GM12878 (cell line): Measurements from ENCODE around the gene PCBP1. TPM values are rescaled to one million over a fixed set of nuclear protein-coding genes. Genes with fewer than 3 reads are reported as not detected.

Experiments used
- ATAC-seq: fragments of 200-7000 bp; cut with Tn5 transposase; 3 replicates; pipeline ENCODE4 v1.9.1; 2020; ENCODE audit warnings: mild to moderate bottlenecking, moderate library complexity
- Bru-seq: library from RNA; stranded (reverse); fragments of 400-500 nt; gene quantifications from one replicate; lab custom pipeline; 2021; lab: Mats Ljungman, UMichigan
- BruChase-seq, 2 experiments: library from RNA; stranded (reverse); fragments of 400-500 nt; gene quantifications; one replicate each; lab custom pipeline; 2021; lab: Mats Ljungman, UMichigan
- BruUV-seq: library from RNA; stranded (reverse); fragments of 400-500 nt; replicated peaks from 2 replicates; lab custom pipeline; 2021; lab: Mats Ljungman, UMichigan
- CTCF ChIA-PET: fragments of 300-600 bp; sonication (Branson Sonifier 250); formaldehyde crosslinking; extraction: SDS; loops from one replicate; lab custom pipeline; 2021; ENCODE audit warnings: inconsistent platforms; lab: Yijun Ruan, JAX
- POLR2A ChIA-PET: fragments of 350-600 bp; formaldehyde crosslinking; extraction: SDS; loops from one replicate; lab custom pipeline; 2021; ENCODE audit warnings: inconsistent platforms; lab: Charles Lee
- RAD21 ChIA-PET: fragments of 300-600 bp; sonication (Branson Sonifier 250); formaldehyde crosslinking; loops from one replicate; lab custom pipeline; 2023; ENCODE audit warnings: antibody characterized with exemption; ENCODE audit not compliant: unreplicated experiment; lab: Charles Lee
- SMC1A ChIA-PET: fragments of 300-600 bp; sonication (Branson Sonifier 250); formaldehyde crosslinking; loops from one replicate; lab custom pipeline; 2023; ENCODE audit not compliant: unreplicated experiment, uncharacterized antibody; lab: Charles Lee
- DNase-seq: peaks from one replicate; pipeline ENCODE4 v3.0.0-alpha.2; 2011; ENCODE audit warnings: low read depth, low spot score
- FAIRE-seq: peaks from 3 replicates; lab custom pipeline; 2011; peaks lifted over from hg19 to GRCh38; lab: Jason Lieb, UNC
- H2AFZ ChIP-seq: 2 replicates; pipeline ENCODE4 v1.6.0; 2011; ENCODE audit warnings: low read depth, low read length, control low read depth; ENCODE audit not compliant: control insufficient read depth
- H3K27ac ChIP-seq: 2 replicates; pipeline ENCODE4 v1.5.1; 2011; ENCODE audit warnings: control low read depth; ENCODE audit not compliant: control insufficient read depth, insufficient read depth
- H3K27me3 ChIP-seq, 2 experiments: replicated peaks in 1 of 2; 2 replicates each; pipeline versions ENCODE4 v1.6.0 to v1.6.1; 2011; ENCODE audit warnings: low read length in 1 of 2; ENCODE audit not compliant: control insufficient read depth in 2 of 2, insufficient read depth in 2 of 2
- H3K36me3 ChIP-seq, 2 experiments: 2 replicates each; pipeline ENCODE4 v1.5.1; 2011; ENCODE audit warnings: low read length in 1 of 2; ENCODE audit not compliant: control insufficient read depth in 2 of 2, insufficient read depth in 2 of 2
- H3K4me1 ChIP-seq: 2 replicates; pipeline ENCODE4 v1.6.1; 2011; ENCODE audit warnings: mild to moderate bottlenecking, low read length, moderate library complexity, mixed read lengths; ENCODE audit not compliant: control insufficient read depth, insufficient read depth
- H3K4me2 ChIP-seq: 2 replicates; pipeline ENCODE4 v1.6.0; 2011; ENCODE audit warnings: control low read depth; ENCODE audit not compliant: control insufficient read depth, insufficient read depth
- H3K4me3 ChIP-seq: fragments of 200-600 bp; sonication (generic); 2 replicates; pipeline ENCODE4 v1.5.1; 2016
- H3K79me2 ChIP-seq: 2 replicates; pipeline ENCODE4 v1.6.0; 2011; ENCODE audit warnings: low read length; ENCODE audit not compliant: control insufficient read depth, insufficient read depth
- H3K9ac ChIP-seq: 2 replicates; pipeline ENCODE4 v1.8.0; 2011; ENCODE audit warnings: low read length, control low read depth, mixed read lengths; ENCODE audit not compliant: control insufficient read depth, insufficient read depth
- H3K9me3 ChIP-seq: replicated peaks from 3 replicates; pipeline ENCODE4 v1.5.1; 2011; ENCODE audit warnings: mild to moderate bottlenecking, low read length; ENCODE audit not compliant: control insufficient read depth, insufficient read depth
- H4K20me1 ChIP-seq: 2 replicates; pipeline ENCODE4 v1.6.0; 2011; ENCODE audit not compliant: control insufficient read depth, insufficient read depth
- CREM ChIP-seq: IDR thresholded peaks from 2 replicates; pipeline ENCODE4 v1.6.1; 2014; ENCODE audit warnings: antibody characterized with exemption, low read depth
- FOXK2 ChIP-seq: fragments of 450-650 bp; IDR thresholded peaks from 2 replicates; pipeline ENCODE4 v1.6.1; 2017; ENCODE audit warnings: mild to moderate bottlenecking, moderate library complexity
- MTA3 ChIP-seq: IDR thresholded peaks from 2 replicates; pipeline ENCODE4 v1.6.1; 2012; ENCODE audit warnings: low read length, inconsistent platforms, borderline replicate concordance
- POLR2A ChIP-seq: IDR thresholded peaks from 2 replicates; pipeline ENCODE4 v1.6.1; 2011; ENCODE audit warnings: low read depth, mild to moderate bottlenecking, low read length
- RB1 ChIP-seq: fragments of 450-650 bp; formaldehyde crosslinking; IDR thresholded peaks from 2 replicates; pipeline ENCODE4 v1.6.1; 2017; ENCODE audit warnings: mild to moderate bottlenecking, borderline replicate concordance
- REST ChIP-seq: IDR thresholded peaks from 2 replicates; pipeline ENCODE4 v1.6.1; 2012; ENCODE audit warnings: mild to moderate bottlenecking, low read depth, low read length
- SREBF1 ChIP-seq: IDR thresholded peaks from 2 replicates; pipeline ENCODE4 v1.6.1; 2012; ENCODE audit warnings: mild to moderate bottlenecking, low read length
- STAT1 ChIP-seq: fragments of 450-650 bp; conservative IDR thresholded peaks from 2 replicates; pipeline ENCODE4 v1.6.1; 2014; ENCODE audit warnings: antibody characterized with exemption, mild to moderate bottlenecking
- ZNF384 ChIP-seq: IDR thresholded peaks from 2 replicates; pipeline ENCODE4 v1.6.1; 2012; ENCODE audit warnings: low read depth, mild to moderate bottlenecking, low read length, improper control_type of control experiment, borderline replicate concordance
- WGBS: methylation state at CpG from one replicate; pipeline ENCODE4 v1.1.6; 2016; ENCODE audit warnings: low lambda C conversion rate; ENCODE audit not compliant: insufficient replicate concordance, insufficient coverage; ENCODE audit errors: missing lambda C conversion rate; 5-methylcytosine and 5-hydroxymethylcytosine counted together
- in situ Hi-C: fragments of 300-500 bp; cut with MboI; formaldehyde crosslinking; loops from 9 replicates; pipeline ENCODE4 v1.14.3; 2018; ENCODE audit warnings: mixed read lengths
- intact Hi-C: fragments of 100-400 bp; cut with micrococcal nuclease; formaldehyde crosslinking; loops from one replicate; pipeline ENCODE4 v1.14.2; 2022; ENCODE audit not compliant: unreplicated experiment
- long read RNA-seq, 2 experiments: library from polyadenylated mRNA; unstranded; transcript quantifications; one replicate each; pipeline ENCODE4 v2.0.0, GENCODE V29; 2019 to 2020
- polyA minus RNA-seq, 3 experiments: library from RNA; depleted of rRNA, polyadenylated mRNA; stranded (reverse); fragments of >200 nt; gene quantifications; 2 replicates each; pipeline ENCODE4 v1.2.3, GENCODE V29; 2011
- polyA plus RNA-seq, 11 experiments: library from polyadenylated mRNA; depleted of rRNA in 4 of 11; unstranded in 6 of 11; stranded (reverse) in 5 of 11; fragments of >200 nt; fragmentation: Nextera tagmentation in 4 of 11; fragmentation: Illumina TruSeq in 1 of 11; extraction: Ambion mirVana in 4 of 11; extraction: Trizol in 1 of 11; gene quantifications; 1 replicate in 1 of 11; 2 replicates in 10 of 11; pipeline versions ENCODE4 v1.2.1 to v1.2.3, GENCODE V29; 2011 to 2016; ENCODE audit warnings: inconsistent platforms in 2 of 11, missing spikeins in 2 of 11, low read depth in 1 of 11
- total RNA-seq, 4 experiments: library from RNA; depleted of rRNA in 3 of 4; stranded (reverse); fragments of >200 nt in 3 of 4; fragmentation: Illumina TruSeq in 1 of 4; extraction: Trizol in 1 of 4; gene quantifications; 2 replicates each; pipeline versions ENCODE4 v1.2.1 to v1.2.3, GENCODE V29; 2013 to 2021

Gene PCBP1
- 26.7 and 27.7 TPM in 2 replicates for total RNA-seq (2013; cell fraction: nucleolus; rRNA removed)
- 64.0 and 84.2 TPM in 2 replicates for total RNA-seq (2014; rRNA removed)
- total RNA-seq (2014; rRNA removed; fragmentation: Illumina TruSeq; extraction: Trizol): 45.5 and 47.3 TPM in 2 replicates
- 494 and 497 TPM in 2 replicates for total RNA-seq (2021)
- 211 TPM for polyA plus RNA-seq (2011; ENCODE audit: low read depth)
- 83.5 and 121 TPM in 2 replicates for polyA plus RNA-seq (2011; rRNA removed)
- polyA plus RNA-seq (2011; cell fraction: cytosol; rRNA removed): 149 and 196 TPM in 2 replicates
- 123 and 173 TPM in 2 replicates for polyA plus RNA-seq (2011; cell fraction: nucleus; rRNA removed)
- polyA plus RNA-seq (2012): 433 and 458 TPM in 2 replicates
- 304 and 338 TPM in 2 replicates for polyA plus RNA-seq (2014; fragmentation: Illumina TruSeq; extraction: Trizol)
- 10 to 100 TPM; 24.4 to 28.9 TPM for polyA plus RNA-seq (2014; fragmentation: Nextera tagmentation; extraction: Ambion mirVana)
- polyA plus RNA-seq (2014; rRNA removed): 221 and 272 TPM in 2 replicates
- 100 to 1,000 TPM; 138 to 259 TPM for polyA plus RNA-seq (2016; fragmentation: Nextera tagmentation; extraction: Ambion mirVana)
- polyA minus RNA-seq (2011; rRNA and poly(A)+ RNA removed): 85.5 and 116 TPM in 2 replicates
- polyA minus RNA-seq (2011; cell fraction: cytosol; rRNA and poly(A)+ RNA removed): 83.9 and 87.5 TPM in 2 replicates
- 37.4 and 58.0 TPM in 2 replicates for polyA minus RNA-seq (2011; cell fraction: nucleus; rRNA and poly(A)+ RNA removed)
- percentile 98 among the genes with signal in this experiment for Bru-seq, nascent RNA
- percentile 100 among the genes with signal in this experiment for BruChase-seq, experiment 1, labeled RNA remaining after a 6-hour chase
- percentile 100 among the genes with signal in this experiment for BruChase-seq, experiment 2, labeled RNA remaining after a 2-hour chase
- long read RNA-seq, experiment 1, transcript PCBP1-201 (1 exons, 1,750 nt): major isoform, 194 of 195 reads
- long read RNA-seq, experiment 1, partial matches to known transcripts: 0 of 195 reads
- long read RNA-seq, experiment 1, other reads (novel, unspliced or antisense): 1 of 195 reads
- long read RNA-seq, experiment 2, transcript PCBP1-201 (1 exons, 1,750 nt): major isoform, 251 of 251 reads
- long read RNA-seq, experiment 2, partial matches to known transcripts: 0 of 251 reads
- long read RNA-seq, experiment 2, other reads (novel, unspliced or antisense): 0 of 251 reads

DNA sequence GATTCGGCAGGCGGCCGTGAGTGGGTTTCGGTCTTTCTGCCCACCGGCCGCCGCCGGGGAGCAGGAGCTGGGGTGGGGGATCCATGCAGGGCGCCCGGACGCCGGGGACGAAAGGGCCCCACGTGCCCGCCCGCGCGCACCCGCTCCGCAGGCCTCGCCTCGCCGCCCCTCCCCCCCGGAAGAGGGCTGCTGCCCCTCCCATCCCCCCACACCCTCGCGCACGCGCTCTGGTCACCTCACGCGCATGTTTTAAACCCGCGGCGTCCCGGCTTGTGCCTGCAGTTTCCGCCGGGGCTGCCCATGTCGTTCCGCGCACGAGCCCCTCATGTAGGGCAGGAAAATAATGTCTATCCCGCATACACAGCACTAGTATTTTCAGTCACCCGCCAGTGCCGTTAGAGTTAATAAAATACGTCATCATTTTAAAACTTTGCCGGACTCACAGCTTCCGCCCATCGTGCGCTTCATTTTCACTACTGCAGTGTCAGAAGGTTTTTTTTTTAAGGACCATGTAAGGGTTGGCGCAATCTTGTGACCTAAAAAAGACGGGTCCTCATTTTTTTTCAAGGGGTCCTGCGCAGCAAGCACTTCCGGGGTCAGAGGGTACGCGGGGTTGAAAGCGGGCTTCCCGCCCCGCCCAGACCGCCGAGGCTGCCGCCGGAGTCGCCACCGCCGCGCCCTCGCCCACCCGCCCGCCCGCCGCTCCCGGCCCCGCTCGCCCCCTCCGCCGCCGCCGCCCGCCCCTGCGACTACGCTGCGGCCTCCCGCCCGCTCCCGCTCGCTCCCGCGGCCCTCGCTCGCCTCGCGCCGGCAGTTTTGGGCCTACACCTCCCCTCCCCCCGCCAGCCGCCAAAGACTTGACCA is at the start of gene PCBP1:
PCBP1 (plus strand) TSS at position 640 of the 864 bp plus-strand sequence. CDS start 267 bp downstream, outside the sequence.
- Histone ChIP-seq H3K9ac (peak within 1 kb of the TSS; percentile 98), H3K27me3 (no peaks in the 10 kb centered on the region), H3K4me3 (peak within 1 kb of the TSS; percentile 92), H3K4me1 (peaks cover 35% of the 10 kb centered on the region), H3K4me2 (peak within 1 kb of the TSS; percentile 96), H3K79me2 (peaks cover 66% of the 10 kb centered on the region), H3K36me3 (peaks cover 3 to 15% of the 10 kb centered on the region in 2 experiments), H4K20me1 (no peaks in the 10 kb centered on the region), H2AFZ (peak within 1 kb of the TSS; percentile 78), H3K9me3 (no peaks in the 10 kb centered on the region; the same call in 1 of the 3 replicates), H3K27ac (peak within 1 kb of the TSS; percentile 100)
- intact Hi-C loops: loop anchor here (1.0 to 5.0 kb wide), 8 partner anchors 22 to 215 kb away; partner anchors contain the start of genes C2orf42, FAM136A, MXD1 and TIA1
- ChIA-PET SMC1A (interaction anchor here (1.0 to 9.8 kb wide), 11 partner anchors 16 to 173 kb away, joined by 3 to 170 read pairs (median 28); partner anchors contain the start of gene MXD1), POLR2A (interaction anchor here (0.7 to 13.4 kb wide), 8 partner anchors 8 to 301 kb away, joined by 3 to 187 read pairs (median 30); partner anchors contain the start of gene MXD1), RAD21 (interaction anchor here (0.6 to 10.7 kb wide), 13 partner anchors 18 to 173 kb away, joined by 3 to 181 read pairs (median 31); partner anchors contain the start of genes MXD1 and PCYOX1), CTCF (interaction anchor here (1.0 to 5.7 kb wide), 6 partner anchors 18 to 174 kb away, joined by 3 to 30 read pairs (median 12); no protein-coding TSS in a partner anchor)
- ATAC-seq: peak; percentile 25
- under 1% methylated on average over 34 of the region's 94 CpGs for WGBS
- in situ Hi-C loops: no loop called here
- DNase-seq: peak; percentile 84
- FAIRE-seq: no peak
- no TSS peak for BruUV-seq
- peak; percentile 62 for TF ChIP-seq SREBF1
- TF ChIP-seq STAT1: peak; percentile 74; the same call in 1 of the 2 replicates
- no peak for TF ChIP-seq FOXK2
- no peak for TF ChIP-seq MTA3
- TF ChIP-seq POLR2A: no peak
- TF ChIP-seq ZNF384: peak; percentile 98
- TF ChIP-seq RB1: peak; percentile 57; the same call in 1 of the 2 replicates
- TF ChIP-seq CREM: peak; percentile 90
- TF ChIP-seq REST: no peak
